Mesenchymal stem cell (in vitro differentiated cells and primary cell): ENCODE data around the gene ALOX12B.

ENCODE experiments used
- DNase-seq: peaks from one replicate; pipeline ENCODE4 v3.0.0-alpha.2; 2013
- H2AFZ ChIP-seq: one replicate; pipeline ENCODE4 v1.6.1; 2013; ENCODE audit warnings: low read depth, mild to moderate bottlenecking, control low read depth, inconsistent platforms, low read length, moderate library complexity
- H2AK5ac ChIP-seq: 2 replicates; pipeline ENCODE4 v1.6.1; 2013; ENCODE audit warnings: low read length, moderate library complexity, mild to moderate bottlenecking, inconsistent platforms; ENCODE audit not compliant: severe bottlenecking
- H2BK120ac ChIP-seq: one replicate; pipeline ENCODE4 v1.6.1; 2013; ENCODE audit warnings: low read depth, mild to moderate bottlenecking, inconsistent platforms, low read length, moderate library complexity
- H2BK12ac ChIP-seq, 2 experiments: one replicate each; pipeline ENCODE4 v1.6.1; 2013; ENCODE audit warnings: inconsistent platforms in 2 of 2, low read length in 2 of 2, mild to moderate bottlenecking in 2 of 2, moderate library complexity in 2 of 2, control low read depth in 1 of 2
- H2BK15ac ChIP-seq: one replicate; pipeline ENCODE4 v1.6.1; 2013; ENCODE audit warnings: mild to moderate bottlenecking, low read depth, inconsistent platforms; ENCODE audit not compliant: poor library complexity, severe bottlenecking
- H2BK5ac ChIP-seq: 2 replicates; pipeline ENCODE4 v1.6.1; 2013; ENCODE audit warnings: low read depth, mild to moderate bottlenecking, low read length, control low read depth, inconsistent platforms; ENCODE audit not compliant: poor library complexity, severe bottlenecking
- H3K14ac ChIP-seq, 2 experiments: one replicate each; pipeline ENCODE4 v1.6.1; 2013; ENCODE audit warnings: inconsistent platforms in 2 of 2, low read length in 2 of 2, control low read depth in 1 of 2, mild to moderate bottlenecking in 1 of 2, moderate library complexity in 1 of 2
- H3K18ac ChIP-seq, 2 experiments: one replicate each; pipeline ENCODE4 v1.6.1; 2013; ENCODE audit warnings: inconsistent platforms in 2 of 2, low read length in 2 of 2, control low read depth in 1 of 2, low read depth in 1 of 2, mild to moderate bottlenecking in 1 of 2
- H3K23ac ChIP-seq, 2 experiments: one replicate each; pipeline ENCODE4 v1.6.1; 2013; ENCODE audit warnings: inconsistent platforms in 2 of 2, low read length in 2 of 2, mild to moderate bottlenecking in 2 of 2, moderate library complexity in 2 of 2, control low read depth in 1 of 2
- H3K27ac ChIP-seq: 2 replicates; pipeline ENCODE4 v1.5.1; 2013; ENCODE audit warnings: mild to moderate bottlenecking, moderate library complexity, low read length, control low read depth, inconsistent platforms; ENCODE audit not compliant: poor library complexity, severe bottlenecking
- H3K27me3 ChIP-seq, 2 experiments: 2 replicates each; pipeline versions ENCODE4 v1.6.1 to v1.7.0; 2013; ENCODE audit warnings: low read length in 2 of 2, mild to moderate bottlenecking in 2 of 2, moderate library complexity in 2 of 2, control low read depth in 1 of 2, inconsistent platforms in 1 of 2; ENCODE audit not compliant: control insufficient read depth in 1 of 2, insufficient read depth in 1 of 2
- H3K36me3 ChIP-seq, 2 experiments: 2 replicates each; pipeline versions ENCODE4 v1.6.1 to v1.7.0; 2013; ENCODE audit warnings: low read length in 2 of 2, control low read depth in 1 of 2, inconsistent platforms in 1 of 2, low read depth in 1 of 2, mild to moderate bottlenecking in 1 of 2; ENCODE audit not compliant: insufficient read depth in 2 of 2, control insufficient read depth in 1 of 2
- H3K4ac ChIP-seq, 2 experiments: one replicate each; pipeline ENCODE4 v1.6.1; 2013; ENCODE audit warnings: inconsistent platforms in 2 of 2, low read length in 2 of 2, mild to moderate bottlenecking in 2 of 2, moderate library complexity in 2 of 2, control low read depth in 1 of 2, low read depth in 1 of 2
- H3K4me1 ChIP-seq: 2 replicates; pipeline ENCODE4 v1.6.1; 2013; ENCODE audit warnings: low read depth, low read length, control low read depth; ENCODE audit not compliant: control insufficient read depth, insufficient read depth
- H3K4me2 ChIP-seq: 2 replicates; pipeline ENCODE4 v1.6.1; 2013; ENCODE audit warnings: low read length, mild to moderate bottlenecking, inconsistent platforms; ENCODE audit not compliant: poor library complexity, severe bottlenecking
- H3K4me3 ChIP-seq, 2 experiments: 2 replicates each; pipeline versions ENCODE4 v1.5.1 to v1.7.0; 2013; ENCODE audit warnings: low read length in 2 of 2, mild to moderate bottlenecking in 2 of 2, control low read depth in 1 of 2, low read depth in 1 of 2; ENCODE audit not compliant: insufficient read depth in 1 of 2
- H3K79me1 ChIP-seq: replicated peaks from 2 replicates; pipeline ENCODE4 v1.6.1; 2013; ENCODE audit warnings: mild to moderate bottlenecking, control low read depth, low read length, inconsistent platforms; ENCODE audit not compliant: poor library complexity, severe bottlenecking
- H3K9ac ChIP-seq: 2 replicates; pipeline ENCODE4 v1.7.0; 2013; ENCODE audit warnings: mild to moderate bottlenecking, low read length, moderate library complexity
- H3K9me3 ChIP-seq: 2 replicates; pipeline ENCODE4 v1.7.0; 2013; ENCODE audit warnings: mild to moderate bottlenecking, low read length; ENCODE audit not compliant: control insufficient read depth
- H4K8ac ChIP-seq: one replicate; pipeline ENCODE4 v1.6.1; 2013; ENCODE audit warnings: inconsistent platforms, mild to moderate bottlenecking, low read length, moderate library complexity
- H4K91ac ChIP-seq: one replicate; pipeline ENCODE4 v1.6.1; 2013; ENCODE audit warnings: mild to moderate bottlenecking, low read length, inconsistent platforms
- WGBS: methylation state at CpG from one replicate; pipeline ENCODE4 v1.1.7; 2013; ENCODE audit warnings: mixed read lengths; 5-methylcytosine and 5-hydroxymethylcytosine counted together

Gene ALOX12B

DNA sequence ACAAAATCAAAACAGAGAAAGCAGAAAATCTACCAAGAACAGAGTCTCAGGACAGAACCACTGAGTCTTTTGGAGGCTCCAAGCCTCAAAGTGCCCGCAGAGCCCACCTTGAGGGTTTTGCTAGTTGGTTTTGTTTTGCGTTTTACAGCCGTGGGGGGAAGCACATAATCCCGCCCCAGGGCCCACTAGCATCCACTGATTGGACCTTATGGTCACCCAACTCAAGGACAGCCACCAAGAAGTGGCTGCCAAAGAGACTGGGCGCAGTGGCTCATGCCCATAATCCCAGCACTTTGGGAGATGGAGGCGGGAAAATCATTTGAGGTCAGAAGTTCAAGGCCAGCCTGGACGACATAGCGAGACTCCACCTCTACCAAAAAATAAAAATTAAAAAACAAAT, 38.8 kb downstream of the ALOX12B start:
- 93% methylated on average over 6 of the region's 8 CpGs for WGBS
- H2AFZ ChIP-seq: no peak overlapping the region
- no peak overlapping the region for H2BK15ac ChIP-seq
- no peak for DNase-seq
- no peak overlapping the region for H3K4me3 ChIP-seq
- H2BK120ac ChIP-seq: no peak overlapping the region
- no peak overlapping the region for H2BK5ac ChIP-seq
- H3K4me2 ChIP-seq: no peak overlapping the region
- no peak overlapping the region for H3K23ac ChIP-seq
- H3K36me3 ChIP-seq: no peaks in the 10 kb centered on the region
- H3K18ac ChIP-seq: no peak overlapping the region
- no peak overlapping the region for H3K14ac ChIP-seq
- H3K4ac ChIP-seq: no peak overlapping the region
- no peak overlapping the region for H2AK5ac ChIP-seq
- no peaks in the 10 kb centered on the region for H3K79me1 ChIP-seq
- H3K27ac ChIP-seq: no peak overlapping the region
- H3K9ac ChIP-seq: no peak overlapping the region
- H4K91ac ChIP-seq: no peak overlapping the region
- no peak overlapping the region for H4K8ac ChIP-seq
- H3K9me3 ChIP-seq: no peaks in the 10 kb centered on the region
- no peaks in the 10 kb centered on the region for H3K4me1 ChIP-seq
- H3K27me3 ChIP-seq: peaks cover 45 to 62% of the 10 kb centered on the region in 2 experiments
- no peak overlapping the region for H2BK12ac ChIP-seq

DNA sequence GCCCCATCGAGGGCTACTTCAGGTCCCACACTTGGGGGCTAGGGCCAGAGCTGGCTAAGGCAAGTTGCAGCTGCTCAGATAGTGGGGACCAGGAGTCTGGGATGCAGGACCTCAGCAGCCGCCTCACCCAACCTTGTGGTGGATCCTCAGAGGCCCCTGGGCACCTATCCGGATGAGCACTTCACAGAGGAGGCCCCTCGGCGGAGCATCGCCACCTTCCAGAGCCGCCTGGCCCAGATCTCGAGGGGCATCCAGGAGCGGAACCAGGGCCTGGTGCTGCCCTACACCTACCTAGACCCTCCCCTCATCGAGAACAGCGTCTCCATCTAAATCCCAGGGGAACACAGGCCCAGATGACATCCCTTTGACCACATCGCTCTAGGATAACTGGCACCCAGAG, 39.3 kb downstream of the ALOX12B start:
- Histone ChIP-seq H3K4me3 (no peak overlapping the region), H3K79me1 (no peaks in the 10 kb centered on the region), H2AK5ac (no peak overlapping the region), H3K4ac (no peak overlapping the region), H4K8ac (no peak overlapping the region), H2BK120ac (no peak overlapping the region), H3K27me3 (peaks cover 40 to 60% of the 10 kb centered on the region in 2 experiments), H2AFZ (no peak overlapping the region), H3K36me3 (no peaks in the 10 kb centered on the region), H4K91ac (no peak overlapping the region), H2BK12ac (no peak overlapping the region), H3K23ac (no peak overlapping the region), H3K18ac (no peak overlapping the region), H3K9me3 (no peaks in the 10 kb centered on the region), H2BK5ac (no peak overlapping the region), H3K4me1 (no peaks in the 10 kb centered on the region), H3K9ac (no peak overlapping the region), H3K27ac (no peak overlapping the region), H2BK15ac (no peak overlapping the region), H3K4me2 (no peak overlapping the region), H3K14ac (no peak overlapping the region)
- 93% methylated on average over 12 of the region's 12 CpGs for WGBS
- no peak for DNase-seq

DNA sequence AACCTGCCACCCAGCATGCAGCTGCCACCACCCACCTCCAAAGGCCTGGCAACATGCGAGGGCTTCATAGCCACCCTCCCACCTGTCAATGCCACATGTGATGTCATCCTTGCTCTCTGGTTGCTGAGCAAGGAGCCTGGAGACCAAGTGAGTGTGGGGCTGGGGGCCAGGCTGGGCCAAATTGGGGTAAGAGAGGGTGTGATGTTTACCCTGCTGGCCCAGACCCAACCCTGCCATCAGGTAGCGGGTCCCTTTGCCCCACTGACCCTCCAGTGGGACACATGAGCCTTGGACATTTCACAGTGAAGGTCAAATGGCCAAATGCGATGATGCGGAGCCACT, 39.8 kb downstream of the ALOX12B start:
- Histone ChIP-seq H4K91ac (peak overlapping the region; percentile 6), H3K4me2 (no peak overlapping the region), H3K36me3 (no peaks in the 10 kb centered on the region), H3K4me1 (no peaks in the 10 kb centered on the region), H3K27me3 (peaks cover 40 to 62% of the 10 kb centered on the region in 2 experiments), H3K9me3 (no peaks in the 10 kb centered on the region), H2BK12ac (no peak overlapping the region), H3K4ac (no peak overlapping the region), H2AK5ac (no peak overlapping the region), H3K27ac (no peak overlapping the region), H3K18ac (no peak overlapping the region), H3K4me3 (no peak overlapping the region), H2BK5ac (no peak overlapping the region), H4K8ac (no peak overlapping the region), H2AFZ (no peak overlapping the region), H3K14ac (no peak overlapping the region), H3K23ac (no peak overlapping the region), H2BK15ac (no peak overlapping the region), H3K9ac (no peak overlapping the region), H2BK120ac (no peak overlapping the region), H3K79me1 (no peaks in the 10 kb centered on the region)
- WGBS: 99% methylated on average over 3 of the region's 4 CpGs
- no peak for DNase-seq

DNA sequence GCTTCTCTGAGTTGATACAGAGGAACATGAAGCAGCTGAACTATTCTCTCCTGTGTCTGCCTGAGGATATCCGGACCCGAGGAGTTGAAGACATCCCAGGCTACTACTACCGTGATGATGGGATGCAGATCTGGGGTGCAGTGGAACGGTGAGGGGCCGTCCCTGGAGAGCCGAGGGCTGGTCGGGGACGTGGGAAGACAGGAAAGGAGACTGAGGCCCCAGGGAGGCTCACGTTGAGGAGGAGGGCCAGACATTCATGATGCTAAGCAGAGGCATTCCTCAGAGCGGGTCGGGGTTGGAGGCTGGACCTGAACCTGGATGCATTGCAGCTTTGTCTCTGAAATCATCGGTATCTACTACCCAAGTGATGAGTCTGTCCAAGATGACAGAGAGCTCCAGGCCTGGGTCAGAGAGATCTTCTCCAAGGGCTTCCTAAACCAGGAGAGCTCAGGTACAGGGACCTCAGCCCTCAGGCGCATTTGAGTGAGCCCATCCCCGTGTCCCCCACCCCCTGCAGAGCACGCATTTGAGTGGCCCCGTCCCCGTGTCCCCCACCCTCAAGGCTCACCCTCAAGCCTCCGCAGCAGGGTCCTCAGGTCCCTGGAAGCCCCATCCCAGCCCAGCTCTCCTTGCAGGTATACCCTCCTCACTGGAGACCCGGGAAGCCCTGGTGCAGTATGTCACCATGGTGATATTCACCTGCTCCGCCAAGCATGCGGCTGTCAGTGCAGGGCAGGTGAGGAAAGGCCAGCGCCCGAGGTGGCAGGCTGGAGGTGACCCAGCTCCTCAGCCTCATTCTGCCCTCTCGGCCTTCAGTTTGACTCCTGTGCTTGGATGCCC, 40.4 kb downstream of the ALOX12B start:
- Histone ChIP-seq H3K4me2 (no peak overlapping the region), H2BK5ac (no peak overlapping the region), H2BK120ac (no peak overlapping the region), H3K4ac (no peak overlapping the region), H2AK5ac (no peak overlapping the region), H2BK15ac (no peak overlapping the region), H4K8ac (no peak overlapping the region), H3K14ac (no peak overlapping the region), H3K27me3 (peaks cover 36 to 57% of the 10 kb centered on the region in 2 experiments), H3K4me3 (no peak overlapping the region), H3K9me3 (no peaks in the 10 kb centered on the region), H4K91ac (no peak overlapping the region), H3K27ac (no peak overlapping the region), H2AFZ (no peak overlapping the region), H3K18ac (no peak overlapping the region), H3K79me1 (no peaks in the 10 kb centered on the region), H3K9ac (no peak overlapping the region), H3K4me1 (no peaks in the 10 kb centered on the region), H3K36me3 (no peaks in the 10 kb centered on the region), H2BK12ac (no peak overlapping the region), H3K23ac (no peak overlapping the region)
- no peak for DNase-seq
- WGBS: 83% methylated on average over 24 of the region's 24 CpGs
